K562 (cell line): ENCODE data around the gene TTLL12. TPM values are rescaled to one million over a fixed set of nuclear protein-coding genes. Genes with fewer than 3 reads are reported as not detected.
"Not testable (repeated sequence)": the region's sequence is repeated elsewhere in the genome, so short reads cannot be mapped to it uniquely, and the experiment has no call there.

Source experiments
- ATAC-seq: fragments of 200-7000 bp; cut with Tn5 transposase; 3 replicates; pipeline ENCODE4 v1.9.1; 2020; ENCODE audit warnings: moderate library complexity
- BruUV-seq: library from RNA; stranded (reverse); fragments of 400-500 nt; replicated peaks from 2 replicates; lab custom pipeline; 2021; lab: Mats Ljungman, UMichigan
- CTCF ChIA-PET: fragments of 300-600 bp; formaldehyde crosslinking; extraction: SDS; loops from one replicate; lab custom pipeline; 2021; ENCODE audit warnings: low intra/inter-chr PET ratio; lab: Yijun Ruan, JAX
- POLR2A ChIA-PET: fragments of 300-600, 350-650 bp; sonication (Branson Sonifier 250); formaldehyde crosslinking; extraction: SDS; loops from one replicate; lab custom pipeline; 2021; ENCODE audit warnings: antibody characterized with exemption, inconsistent platforms; lab: Yijun Ruan, JAX
- DNase-seq, 4 experiments: peaks; one replicate each; pipeline versions ENCODE4 v3.0.0 to v3.0.0-alpha.2; 2011 to 2018; ENCODE audit warnings: low spot score in 3 of 4, mixed read lengths in 3 of 4; ENCODE audit errors: extremely low read depth in 1 of 4
- FAIRE-seq: peaks from 2 replicates; lab custom pipeline; 2011; peaks lifted over from hg19 to GRCh38; lab: Jason Lieb, UNC
- H2AFZ ChIP-seq: 2 replicates; pipeline ENCODE4 v1.6.0; 2011; ENCODE audit warnings: low read depth, low read length, control low read depth, inconsistent platforms
- H3K27ac ChIP-seq: fragments of 200-600 bp; 3 replicates; pipeline ENCODE4 v1.8.0; 2011; ENCODE audit warnings: low read depth, mild to moderate bottlenecking, control low read depth, inconsistent platforms, low read length, moderate library complexity, mixed read lengths; ENCODE audit errors: extremely low read depth
- H3K27me3 ChIP-seq, 2 experiments: fragments of 300-600 bp in 1 of 2; 2 replicates in 1 of 2; 3 replicates in 1 of 2; pipeline versions ENCODE4 v1.6.0 to v1.8.0; 2011; ENCODE audit warnings: inconsistent platforms in 2 of 2, low read length in 2 of 2, mild to moderate bottlenecking in 1 of 2, mixed read lengths in 1 of 2, moderate library complexity in 1 of 2; ENCODE audit not compliant: control insufficient read depth in 2 of 2, insufficient read depth in 2 of 2
- H3K36me3 ChIP-seq: fragments of 300-600 bp; 3 replicates; pipeline ENCODE4 v1.8.0; 2011; ENCODE audit warnings: mild to moderate bottlenecking, low read length, inconsistent platforms; ENCODE audit not compliant: control insufficient read depth, insufficient read depth
- H3K4me1 ChIP-seq, 2 experiments: fragments of 200-600 bp in 1 of 2; replicated peaks in 1 of 2; 2 replicates in 1 of 2; 3 replicates in 1 of 2; pipeline versions ENCODE4 v1.5.1 to v1.8.0; 2011; ENCODE audit warnings: inconsistent platforms in 2 of 2, low read length in 2 of 2, mild to moderate bottlenecking in 1 of 2, mixed read lengths in 1 of 2, moderate library complexity in 1 of 2; ENCODE audit not compliant: control insufficient read depth in 2 of 2, insufficient read depth in 2 of 2
- H3K4me2 ChIP-seq: 2 replicates; pipeline ENCODE4 v1.6.1; 2011; ENCODE audit warnings: low read length, control low read depth, inconsistent platforms, mixed read lengths; ENCODE audit not compliant: insufficient read depth
- H3K4me3 ChIP-seq: fragments of 200-600 bp; sonication (generic), shearing (Covaris generic); 2 replicates; pipeline ENCODE4 v1.5.1; 2016; ENCODE audit warnings: control low read depth, inconsistent platforms
- H3K79me2 ChIP-seq: fragments of 200-600 bp; 3 replicates; pipeline ENCODE4 v1.8.0; 2011; ENCODE audit warnings: low read length, inconsistent platforms; ENCODE audit not compliant: control insufficient read depth, insufficient read depth
- H3K9ac ChIP-seq, 2 experiments: 2 replicates each; pipeline versions ENCODE4 v1.6.0 to v1.6.1; 2011; ENCODE audit warnings: low read depth in 2 of 2, low read length in 2 of 2, control low read depth in 1 of 2, inconsistent platforms in 1 of 2, mild to moderate bottlenecking in 1 of 2, mixed read lengths in 1 of 2; ENCODE audit not compliant: insufficient read depth in 1 of 2
- H3K9me1 ChIP-seq: one replicate; pipeline ENCODE4 v1.6.0; 2011; ENCODE audit warnings: inconsistent platforms, mild to moderate bottlenecking, low read length, moderate library complexity; ENCODE audit not compliant: control insufficient read depth, insufficient read depth
- H3K9me3 ChIP-seq: replicated peaks from 2 replicates; pipeline ENCODE4 v1.5.1; 2011; ENCODE audit warnings: low read depth, low read length, inconsistent platforms; ENCODE audit not compliant: control insufficient read depth, insufficient read depth
- H4K20me1 ChIP-seq: replicated peaks from 2 replicates; pipeline ENCODE4 v1.6.1; 2011; ENCODE audit warnings: low read length, inconsistent platforms, mixed read lengths; ENCODE audit not compliant: control insufficient read depth, insufficient read depth
- CEBPB ChIP-seq: fragments of 450-650 bp; IDR thresholded peaks from 2 replicates; pipeline ENCODE4 v1.6.1; 2016; ENCODE audit warnings: missing genetic modification characterization, missing compliant biosample characterization
- NFIC ChIP-seq: fragments of 450-650 bp; IDR thresholded peaks from 2 replicates; pipeline ENCODE4 v1.6.1; 2017; ENCODE audit warnings: mild to moderate bottlenecking, inconsistent platforms
- TAL1 ChIP-seq: fragments of 450-650 bp; IDR thresholded peaks from 2 replicates; pipeline ENCODE4 v1.6.1; 2016; ENCODE audit warnings: mild to moderate bottlenecking
- WGBS: fragments of 100-300 bp; shearing (Covaris generic); methylation state at CpG from one replicate; pipeline ENCODE4 v1.1.6; 2016; ENCODE audit warnings: low coverage, mixed read lengths; ENCODE audit not compliant: insufficient coverage; ENCODE audit errors: missing lambda C conversion rate; 5-methylcytosine and 5-hydroxymethylcytosine counted together
- in situ Hi-C: fragments of 300-500 bp; cut with MboI; formaldehyde crosslinking; loops from 4 replicates; pipeline ENCODE4 v1.15.0; 2018; ENCODE audit warnings: inconsistent platforms, mixed read lengths
- intact Hi-C: fragments of 100-400 bp; cut with micrococcal nuclease; formaldehyde crosslinking; loops from 2 replicates; pipeline ENCODE4 v1.14.2; 2022
- polyA plus RNA-seq, 8 experiments: library from polyadenylated mRNA; depleted of rRNA in 4 of 8; stranded (reverse) in 5 of 8; unstranded in 3 of 8; fragments of >200 nt; fragmentation: Nextera tagmentation in 2 of 8; fragmentation: Illumina TruSeq in 1 of 8; extraction: Ambion mirVana in 2 of 8; extraction: Trizol in 1 of 8; gene quantifications; 2 replicates each; pipeline versions ENCODE4 v1.2.1 to v1.2.3, GENCODE V29; 2011 to 2014; ENCODE audit warnings: inconsistent platforms in 1 of 8, missing spikeins in 1 of 8
- total RNA-seq, 7 experiments: library from RNA; depleted of rRNA in 6 of 7; stranded (reverse); fragments of >200 nt in 6 of 7; fragmentation: Illumina TruSeq in 2 of 7; extraction: Trizol in 2 of 7; gene quantifications; 2 replicates each; pipeline versions ENCODE4 v1.2.1 to v1.2.3, GENCODE V29; 2011 to 2021; ENCODE audit warnings: low replicate concordance in 1 of 7

Gene TTLL12
- total and polyA plus RNA-seq, 9 of the 15 experiments (the other 6 are each of a cell fraction or from before 2014, with no cell fraction given), result 1.3 to 128 (median 43.0) TPM

GRCh38 chr22:43147821-43148220 lies 39.1 kb downstream of the TTLL12 start:
- no peaks in the 10 kb centered on the region for H3K27me3 ChIP-seq
- no peaks in the 10 kb centered on the region for H3K9me3 ChIP-seq
- no peak overlapping the region for H3K4me2 ChIP-seq
- no peaks in the 10 kb centered on the region for H3K9me1 ChIP-seq
- whole genome bisulfite sequencing, result 33% methylated on average over 6 of the region's 8 CpGs
- peak; percentile 46 for FAIRE-seq
- H3K79me2 ChIP-seq, result peaks cover 18% of the 10 kb centered on the region
- CTCF ChIA-PET, result no interaction called here
- ATAC-seq, result no peak
- in situ Hi-C loops (no loop called here), intact Hi-C loops (no loop called here)
- no peaks in the 10 kb centered on the region for H3K36me3 ChIP-seq
- H3K4me1 ChIP-seq, result peaks cover 0 to 38% of the 10 kb centered on the region in 2 experiments; a peak in 3 of 5 replicates
- no peak overlapping the region for H3K4me3 ChIP-seq
- POLR2A ChIA-PET, result interaction anchor here (0.7 to 1.4 kb wide), 2 partner anchors 10 to 53 kb away, joined by 3 to 5 read pairs; no protein-coding TSS in a partner anchor
- no TSS peak for BruUV-seq
- TF ChIP-seq NFIC, result peak; percentile 63
- TF ChIP-seq TAL1, result no peak
- H3K27ac ChIP-seq, result no peak overlapping the region
- DNase-seq, result no peak
- H2AFZ ChIP-seq, result 0 out of 2 replicates have a peak overlapping the region, but pooled peaks have one; percentile 24
- H3K9ac ChIP-seq, result no peak overlapping the region
- H4K20me1 ChIP-seq, result no peaks in the 10 kb centered on the region

- POLR2A ChIA-PET, H3K9me3 ChIP-seq, FAIRE-seq, H3K27ac ChIP-seq, H3K27me3 ChIP-seq, H3K9me1 ChIP-seq, CTCF ChIA-PET, in situ Hi-C loops, DNase-seq, BruUV-seq, H3K4me3 ChIP-seq, H4K20me1 ChIP-seq, intact Hi-C loops, ATAC-seq, H2AFZ ChIP-seq, H3K36me3 ChIP-seq, H3K4me2 ChIP-seq, H3K9ac ChIP-seq: not testable (repeated sequence)
- TF ChIP-seq CEBPB, result peak; percentile 46
- H3K79me2 ChIP-seq, result peaks cover 14% of the 10 kb centered on the region
- 76% methylated on average over 12 of the region's 15 CpGs for WGBS
- H3K4me1 ChIP-seq, result peaks cover 0 to 25% of the 10 kb centered on the region in 2 experiments; a peak in 3 of 5 replicates
Measured at GRCh38 chr22:43146332-43146731, 40.6 kb downstream of the TTLL12 start.

GRCh38 chr22:43145371-43145770 lies 41.6 kb downstream of the TTLL12 start:
- Histone ChIP-seq H3K4me1 (peaks cover 0 to 17% of the 10 kb centered on the region in 2 experiments; a peak in 3 of 5 replicates), H3K79me2 (peaks cover 21% of the 10 kb centered on the region), H3K36me3 (peaks cover 13% of the 10 kb centered on the region; the same call in 2 of the 3 replicates)
- H3K9me3 ChIP-seq, H3K27me3 ChIP-seq, DNase-seq, ATAC-seq, intact Hi-C loops, CTCF ChIA-PET, POLR2A ChIA-PET, H2AFZ ChIP-seq, in situ Hi-C loops, BruUV-seq, H3K4me3 ChIP-seq, H3K4me2 ChIP-seq, H3K9ac ChIP-seq, FAIRE-seq, H4K20me1 ChIP-seq, H3K9me1 ChIP-seq, H3K27ac ChIP-seq: not testable (repeated sequence)
- 54% methylated on average over 3 of the region's 8 CpGs for WGBS
